ENCODE data around the gene UBE2J2. TPM values are rescaled to one million over a fixed set of nuclear protein-coding genes. Genes with fewer than 3 reads are reported as not detected.

The UBE2J2 gene
- total RNA-seq, 1 experiment from 2014 or later: 62.1 TPM

DNA sequence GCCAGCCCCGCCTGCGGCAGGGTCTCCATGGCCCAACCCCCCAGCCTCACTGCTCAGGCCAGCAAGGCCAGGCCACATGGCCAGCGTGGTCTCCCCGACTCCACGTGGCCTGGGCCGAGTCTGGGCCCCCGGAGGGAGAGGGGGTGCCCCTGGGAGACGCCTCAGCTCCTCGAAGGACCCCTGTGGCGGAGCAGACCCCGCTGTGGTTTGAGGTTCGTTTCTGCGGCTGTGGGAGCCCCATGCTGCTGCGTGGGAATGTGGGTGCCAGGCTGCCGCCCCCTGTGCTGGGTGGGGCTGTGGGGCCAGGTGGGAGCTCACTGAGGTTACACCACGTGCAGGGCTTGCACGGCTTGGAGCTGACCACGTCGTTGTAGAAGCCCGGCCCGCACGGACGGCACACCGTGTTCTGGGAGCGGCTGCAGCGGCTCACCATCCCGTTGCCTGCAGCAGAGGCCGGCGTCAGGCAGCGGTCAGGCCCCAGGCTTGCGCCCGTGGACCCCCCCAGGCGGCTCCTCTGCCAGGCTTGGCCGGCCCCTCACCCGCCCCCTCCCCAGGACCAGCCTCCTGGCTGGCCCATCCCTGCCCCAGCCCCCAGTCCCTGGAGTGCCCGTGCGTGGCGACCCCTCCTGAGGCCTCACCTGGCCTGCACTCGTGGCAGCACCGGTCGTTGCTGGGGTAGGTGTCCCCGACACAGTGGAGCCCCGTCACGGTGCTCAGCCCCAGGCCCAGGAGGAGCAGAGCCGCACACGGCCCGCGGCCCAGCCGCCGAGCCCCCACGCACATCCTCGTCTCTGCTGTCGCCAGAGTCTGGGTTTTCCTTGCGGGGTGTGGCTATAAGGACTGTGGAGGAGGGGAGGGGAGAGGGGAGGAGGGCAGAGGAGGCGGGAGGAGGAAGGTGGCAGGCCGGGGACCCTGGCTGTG, 60.0 kb downstream of the UBE2J2 start, which contains the start of gene TNFRSF4:
Gene TNFRSF4 (minus strand): TSS at position 809 of the 921 bp plus-strand sequence. CDS start 26 bp downstream, at position 783.
- no peak within 1 kb of the TSS for H3K4me3 Mint-ChIP-seq (ENCODE audit: unreplicated experiment)

DNA sequence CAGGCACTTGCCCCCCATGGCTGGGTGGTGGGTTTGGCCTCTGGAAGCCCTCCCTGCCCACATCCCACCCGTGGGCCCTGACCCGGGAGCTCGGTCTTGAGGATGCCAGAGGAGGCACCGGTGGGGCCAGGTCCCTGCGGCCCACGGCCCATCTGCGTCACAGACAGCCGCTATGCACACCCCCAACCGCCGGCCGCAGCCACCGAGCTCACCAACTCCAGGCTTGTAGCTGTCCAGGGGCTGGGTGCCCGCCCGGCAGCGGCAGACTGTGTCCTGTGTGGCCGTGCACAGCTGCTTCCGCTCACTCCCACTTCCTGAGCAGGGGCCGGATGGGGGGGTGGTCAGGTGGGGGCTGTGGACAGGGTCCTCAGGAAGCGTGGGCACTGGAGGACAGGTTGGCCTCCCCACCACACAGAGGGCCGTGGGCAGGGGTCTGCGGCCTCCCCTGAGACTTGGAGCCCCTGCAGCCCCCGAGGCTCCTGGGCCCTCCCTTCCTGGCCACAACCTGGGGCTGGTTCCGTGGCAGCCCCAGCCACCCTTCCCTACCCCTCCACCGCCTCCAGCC, 60.8 kb downstream of the UBE2J2 start:
- intact Hi-C loops (cut with micrococcal nuclease): no loop called here
- Mint-ChIP-seq H3K27me3 (ENCODE audit: insufficient read depth, unreplicated experiment) (no peaks in the 10 kb centered on the region), H3K9me3 (ENCODE audit: unreplicated experiment) (no peaks in the 10 kb centered on the region), H3K4me1 (ENCODE audit: insufficient read depth, unreplicated experiment) (peaks cover 13% of the 10 kb centered on the region), H3K4me3 (ENCODE audit: unreplicated experiment) (no peak overlapping the region), H3K27ac (ENCODE audit: low read depth, unreplicated experiment) (no peak overlapping the region), H3K36me3 (ENCODE audit: insufficient read depth, unreplicated experiment) (peaks cover 12% of the 10 kb centered on the region)
- no peak for DNase-seq (ENCODE audit: unreplicated experiment)
- CTCF ChIA-PET: interaction anchor here (0.6 kb wide), 1 partner anchor 77 kb away, joined by 3 read pairs; no protein-coding TSS in a partner anchor
- POLR2A ChIA-PET: no interaction called here
- BruUV-seq (replicated peaks): no TSS peak
- TF ChIP-seq, protein P1, sequence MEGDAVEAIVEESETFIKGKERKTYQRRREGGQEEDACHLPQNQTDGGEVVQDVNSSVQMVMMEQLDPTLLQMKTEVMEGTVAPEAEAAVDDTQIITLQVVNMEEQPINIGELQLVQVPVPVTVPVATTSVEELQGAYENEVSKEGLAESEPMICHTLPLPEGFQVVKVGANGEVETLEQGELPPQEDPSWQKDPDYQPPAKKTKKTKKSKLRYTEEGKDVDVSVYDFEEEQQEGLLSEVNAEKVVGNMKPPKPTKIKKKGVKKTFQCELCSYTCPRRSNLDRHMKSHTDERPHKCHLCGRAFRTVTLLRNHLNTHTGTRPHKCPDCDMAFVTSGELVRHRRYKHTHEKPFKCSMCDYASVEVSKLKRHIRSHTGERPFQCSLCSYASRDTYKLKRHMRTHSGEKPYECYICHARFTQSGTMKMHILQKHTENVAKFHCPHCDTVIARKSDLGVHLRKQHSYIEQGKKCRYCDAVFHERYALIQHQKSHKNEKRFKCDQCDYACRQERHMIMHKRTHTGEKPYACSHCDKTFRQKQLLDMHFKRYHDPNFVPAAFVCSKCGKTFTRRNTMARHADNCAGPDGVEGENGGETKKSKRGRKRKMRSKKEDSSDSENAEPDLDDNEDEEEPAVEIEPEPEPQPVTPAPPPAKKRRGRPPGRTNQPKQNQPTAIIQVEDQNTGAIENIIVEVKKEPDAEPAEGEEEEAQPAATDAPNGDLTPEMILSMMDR (IDR thresholded peaks at IDR 0.05; ENCODE audit: unreplicated experiment): no peak

More for the DNA sequence above, 60.0 kb downstream of the UBE2J2 start, which contains the start of gene TNFRSF4:
- BruUV-seq (replicated peaks): no TSS peak
- TF ChIP-seq, protein P1 (IDR thresholded peaks at IDR 0.05; ENCODE audit: unreplicated experiment): no peak
- intact Hi-C loops (cut with micrococcal nuclease): no loop called here
- no peak within 1 kb of the TSS for H3K27ac Mint-ChIP-seq (ENCODE audit: low read depth, unreplicated experiment)
- POLR2A ChIA-PET: no interaction called here
- H3K9me3 Mint-ChIP-seq (ENCODE audit: unreplicated experiment): no peaks in the 10 kb centered on the region
- CTCF ChIA-PET: no interaction called here
- no peaks in the 10 kb centered on the region for H3K27me3 Mint-ChIP-seq (ENCODE audit: insufficient read depth, unreplicated experiment)
- peaks cover 12% of the 10 kb centered on the region for H3K36me3 Mint-ChIP-seq (ENCODE audit: insufficient read depth, unreplicated experiment)
- peaks cover 6% of the 10 kb centered on the region for H3K4me1 Mint-ChIP-seq (ENCODE audit: insufficient read depth, unreplicated experiment)
- DNase-seq (ENCODE audit: unreplicated experiment): no peak

DNA sequence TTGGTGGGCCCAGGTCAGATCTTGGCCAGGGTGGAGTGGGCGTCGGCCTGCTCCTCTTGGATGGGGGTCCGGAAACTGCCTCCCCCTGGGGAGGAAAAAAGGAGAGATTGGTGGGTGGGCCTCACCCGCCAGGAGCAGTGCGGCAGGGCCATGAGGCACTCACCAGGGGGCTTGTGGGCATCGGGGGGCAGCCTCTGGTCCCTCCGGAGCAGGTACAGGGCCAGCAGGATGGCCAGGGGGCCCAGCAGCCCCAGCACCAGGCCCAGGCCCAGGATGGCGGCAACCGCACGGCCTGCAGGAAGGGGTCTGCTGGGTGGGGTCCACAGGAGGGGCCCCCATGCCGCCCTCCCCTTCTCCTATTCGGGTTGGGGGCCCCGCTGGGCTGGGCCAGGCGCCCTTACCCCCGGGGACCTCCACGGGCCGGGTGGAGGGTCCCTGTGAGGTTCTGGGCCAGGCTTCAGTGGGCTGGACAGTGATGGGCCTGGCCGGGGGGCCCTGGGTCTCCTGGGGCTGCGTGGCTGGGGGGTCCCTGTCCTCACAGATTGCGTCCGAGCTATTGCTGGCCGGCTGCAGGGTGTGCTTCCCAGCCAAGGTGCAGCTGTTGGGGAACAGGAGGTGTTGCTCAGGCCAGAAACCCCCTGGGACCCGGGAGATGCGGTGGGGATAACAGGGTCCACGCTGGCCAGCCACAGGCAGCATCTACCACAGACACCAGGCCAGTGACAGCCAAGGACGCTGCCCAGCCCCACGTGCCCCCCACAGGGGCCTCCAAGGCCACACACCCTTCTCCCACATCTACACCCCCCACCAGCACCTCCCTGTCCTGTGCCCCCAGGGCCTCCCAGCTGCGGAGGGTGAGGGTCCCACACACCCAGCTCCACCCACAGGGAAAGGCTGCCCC, 61.9 kb downstream of the UBE2J2 start:
- Mint-ChIP-seq H3K4me3 (ENCODE audit: unreplicated experiment) (no peak overlapping the region), H3K36me3 (ENCODE audit: insufficient read depth, unreplicated experiment) (peaks cover 10% of the 10 kb centered on the region), H3K27ac (ENCODE audit: low read depth, unreplicated experiment) (no peak overlapping the region), H3K9me3 (ENCODE audit: unreplicated experiment) (no peaks in the 10 kb centered on the region), H3K4me1 (ENCODE audit: insufficient read depth, unreplicated experiment) (peaks cover 15% of the 10 kb centered on the region), H3K27me3 (ENCODE audit: insufficient read depth, unreplicated experiment) (no peaks in the 10 kb centered on the region)
- CTCF ChIA-PET: no interaction called here
- intact Hi-C loops (cut with micrococcal nuclease): no loop called here
- BruUV-seq (replicated peaks): no TSS peak
- POLR2A ChIA-PET: no interaction called here
- TF ChIP-seq, protein P1 (IDR thresholded peaks at IDR 0.05; ENCODE audit: unreplicated experiment): no peak
- DNase-seq (ENCODE audit: unreplicated experiment): no peak

Data from MCF 10A (cell line).